ENCODE data around the gene NT5DC3. TPM values are rescaled to one million over a fixed set of nuclear protein-coding genes. Genes with fewer than 3 reads are reported as not detected.

The NT5DC3 gene
- total and polyA plus RNA-seq, 9 of the 15 experiments (the other 6 are each of a cell fraction or from before 2014, with no cell fraction given), result 6.3 to 33.5 (median 24.5) TPM

DNA sequence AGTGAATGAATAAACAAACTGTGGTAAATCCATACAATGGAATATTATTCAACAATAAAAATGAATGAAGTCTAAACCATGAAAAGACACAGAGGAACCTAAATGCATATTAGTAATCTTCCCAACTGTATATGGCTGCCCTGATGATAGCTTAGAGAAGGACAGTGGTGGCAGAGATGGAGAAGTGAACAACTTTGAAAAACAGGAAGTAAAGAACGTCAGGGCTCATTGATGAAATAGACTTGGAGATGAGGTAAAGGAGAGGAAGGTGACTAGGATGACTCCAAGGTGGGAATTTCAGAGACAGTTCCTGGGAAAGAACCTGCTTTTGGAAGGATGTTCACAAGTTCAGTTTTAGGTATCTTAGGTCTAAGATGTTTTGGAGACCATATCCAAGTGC lies 36.3 kb upstream of the NT5DC3 start (continued):
- no peak for TF ChIP-seq HNRNPUL1 (IDR thresholded peaks at IDR 0.05; ENCODE audit: low read length)

DNA sequence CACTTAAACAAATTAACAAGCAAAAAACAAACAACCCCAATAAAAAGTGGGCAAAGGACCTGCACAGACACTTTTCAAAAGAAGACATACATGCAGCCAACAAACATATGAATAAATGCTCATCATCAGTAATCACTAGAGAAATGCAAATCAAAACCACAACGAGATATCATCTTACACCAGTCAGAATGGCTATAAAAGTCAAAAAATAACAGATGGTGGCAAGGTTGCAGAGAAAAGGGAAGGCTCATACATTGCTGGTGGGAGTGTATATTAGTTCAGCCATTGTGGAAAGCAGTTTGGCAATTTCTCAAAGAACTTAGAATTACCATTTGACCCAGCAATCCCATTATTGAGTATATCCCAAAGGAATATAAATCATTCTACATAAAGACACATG lies 34.6 kb upstream of the NT5DC3 start:
- no peaks in the 10 kb centered on the region for H3K9me3 ChIP-seq (replicated peaks; ENCODE audit: control insufficient read depth, insufficient read depth, low read depth, low read length)
- BruUV-seq (replicated peaks), result no TSS peak
- no peaks in the 10 kb centered on the region for H3K79me2 ChIP-seq (ENCODE audit: control insufficient read depth, insufficient read depth, low read length)
- no peak overlapping the region for H3K4me2 ChIP-seq (ENCODE audit: insufficient read depth, low read length)
- peaks cover 7 to 12% of the 10 kb centered on the region in 2 experiments; a peak in 2 of 5 replicates for H3K27me3 ChIP-seq (ENCODE audit: control insufficient read depth in 2 of 2, insufficient read depth in 2 of 2, low read length in 2 of 2)
- H3K9me1 ChIP-seq (ENCODE audit: control insufficient read depth, insufficient read depth, low read length), result no peaks in the 10 kb centered on the region
- WGBS (ENCODE audit: insufficient coverage, low coverage, missing lambda C conversion rate), result 0% methylated on average over 1 of the region's 1 CpG
- ATAC-seq (no peak), FAIRE-seq (no peak), DNase-seq (ENCODE audit: extremely low read depth in 1 of 4, low spot score in 3 of 4) (no peak)
- POLR2A ChIA-PET, result no interaction called here
- no peak overlapping the region for H3K9ac ChIP-seq (ENCODE audit: insufficient read depth in 1 of 2, low read depth in 2 of 2, low read length in 2 of 2)
- in situ Hi-C loops (cut with MboI), result loop anchor here (25.0 kb wide), 1 partner anchor 1912 kb away; no protein-coding TSS in a partner anchor
- H2AFZ ChIP-seq (ENCODE audit: low read depth, low read length), result no peak overlapping the region
- CTCF ChIA-PET (ENCODE audit: low intra/inter-chr PET ratio), result no interaction called here
- H3K4me3 ChIP-seq, result no peak overlapping the region
- H3K4me1 ChIP-seq (replicated peaks in 1 of 2; ENCODE audit: control insufficient read depth in 2 of 2, insufficient read depth in 2 of 2, low read length in 2 of 2), result no peaks in the 10 kb centered on the region
- no peak overlapping the region for H3K27ac ChIP-seq (ENCODE audit: extremely low read depth, low read depth, low read length)
- no peaks in the 10 kb centered on the region for H3K36me3 ChIP-seq (ENCODE audit: control insufficient read depth, insufficient read depth, low read length)
- no peaks in the 10 kb centered on the region for H4K20me1 ChIP-seq (replicated peaks; ENCODE audit: control insufficient read depth, insufficient read depth, low read length)
- intact Hi-C loops (cut with micrococcal nuclease), result no loop called here
- TF ChIP-seq ZNF395 (CRISPR knock-in tag; IDR thresholded peaks at IDR 0.05), result no peak
- no peak for TF ChIP-seq KLF6 (CRISPR knock-in tag; IDR thresholded peaks at IDR 0.05; ENCODE audit: borderline replicate concordance)
- no peak for TF ChIP-seq CUX1 (CRISPR knock-in tag; IDR thresholded peaks at IDR 0.05)
- TF ChIP-seq, protein P1, sequence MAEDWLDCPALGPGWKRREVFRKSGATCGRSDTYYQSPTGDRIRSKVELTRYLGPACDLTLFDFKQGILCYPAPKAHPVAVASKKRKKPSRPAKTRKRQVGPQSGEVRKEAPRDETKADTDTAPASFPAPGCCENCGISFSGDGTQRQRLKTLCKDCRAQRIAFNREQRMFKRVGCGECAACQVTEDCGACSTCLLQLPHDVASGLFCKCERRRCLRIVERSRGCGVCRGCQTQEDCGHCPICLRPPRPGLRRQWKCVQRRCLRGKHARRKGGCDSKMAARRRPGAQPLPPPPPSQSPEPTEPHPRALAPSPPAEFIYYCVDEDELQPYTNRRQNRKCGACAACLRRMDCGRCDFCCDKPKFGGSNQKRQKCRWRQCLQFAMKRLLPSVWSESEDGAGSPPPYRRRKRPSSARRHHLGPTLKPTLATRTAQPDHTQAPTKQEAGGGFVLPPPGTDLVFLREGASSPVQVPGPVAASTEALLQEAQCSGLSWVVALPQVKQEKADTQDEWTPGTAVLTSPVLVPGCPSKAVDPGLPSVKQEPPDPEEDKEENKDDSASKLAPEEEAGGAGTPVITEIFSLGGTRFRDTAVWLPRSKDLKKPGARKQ (CRISPR knock-in tag; IDR thresholded peaks at IDR 0.05), result no peak
- no peak for TF ChIP-seq ZNF707 (CRISPR knock-in tag; conservative IDR thresholded peaks at IDR 0.05)
- TF ChIP-seq ZNF551 (CRISPR knock-in tag; IDR thresholded peaks at IDR 0.05), result no peak
- TF ChIP-seq, protein P2, sequence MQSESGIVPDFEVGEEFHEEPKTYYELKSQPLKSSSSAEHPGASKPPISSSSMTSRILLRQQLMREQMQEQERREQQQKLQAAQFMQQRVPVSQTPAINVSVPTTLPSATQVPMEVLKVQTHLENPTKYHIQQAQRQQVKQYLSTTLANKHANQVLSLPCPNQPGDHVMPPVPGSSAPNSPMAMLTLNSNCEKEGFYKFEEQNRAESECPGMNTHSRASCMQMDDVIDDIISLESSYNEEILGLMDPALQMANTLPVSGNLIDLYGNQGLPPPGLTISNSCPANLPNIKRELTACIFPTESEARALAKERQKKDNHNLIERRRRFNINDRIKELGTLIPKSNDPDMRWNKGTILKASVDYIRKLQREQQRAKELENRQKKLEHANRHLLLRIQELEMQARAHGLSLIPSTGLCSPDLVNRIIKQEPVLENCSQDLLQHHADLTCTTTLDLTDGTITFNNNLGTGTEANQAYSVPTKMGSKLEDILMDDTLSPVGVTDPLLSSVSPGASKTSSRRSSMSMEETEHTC (IDR thresholded peaks at IDR 0.05), result no peak
- TF ChIP-seq USF1 (CRISPR knock-in tag; IDR thresholded peaks at IDR 0.05), result no peak
- TF ChIP-seq BACH1 (tag; IDR thresholded peaks at IDR 0.05), result no peak
